ENCODE data around the gene CAMTA1. TPM values are rescaled to one million over a fixed set of nuclear protein-coding genes. Genes with fewer than 3 reads are reported as not detected.

The CAMTA1 gene
- total RNA-seq, 1 experiment from 2014 or later: 82.2 TPM

DNA sequence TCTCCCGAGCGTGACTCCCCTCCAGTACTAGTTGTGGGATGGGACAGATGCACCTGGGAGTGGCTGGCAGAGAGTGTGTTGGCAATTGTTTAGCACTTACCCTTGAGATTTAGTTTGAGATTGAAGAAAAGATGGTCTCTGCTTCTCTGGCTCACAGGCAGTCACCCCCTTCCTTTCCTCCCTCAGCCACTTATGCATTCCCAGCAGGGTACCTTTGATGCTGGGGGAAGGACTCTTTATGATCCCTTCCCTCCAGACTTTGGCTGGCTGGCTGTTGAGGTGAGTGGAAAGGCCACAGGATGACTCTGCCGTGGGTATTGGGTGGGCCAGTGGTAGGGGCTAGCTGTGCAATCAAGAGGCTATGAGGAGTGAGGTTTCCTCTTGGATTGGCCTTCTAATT is 236.8 kb downstream of the CAMTA1 start:
- H3K4me3 ChIP-seq (ENCODE audit: low read depth in 2 of 2, low read length in 2 of 2): no peak overlapping the region
- H3K4me1 ChIP-seq (ENCODE audit: control insufficient read depth, insufficient read depth, low read length): no peaks in the 10 kb centered on the region
- intact Hi-C loops (cut with micrococcal nuclease; ENCODE audit: unreplicated experiment): no loop called here
- ATAC-seq (no peak), DNase-seq (ENCODE audit: low read depth, low spot score) (no peak)
- ChIA-PET CTCF (no interaction called here), POLR2A (no interaction called here)
- in situ Hi-C loops (cut with HindIII; ENCODE audit: low pct_unique_long_range_greater_than_20kb, low sequenced_read_pairs): no loop called here
- peaks cover 5% of the 10 kb centered on the region; the same call in 1 of the 2 replicates for H3K27me3 ChIP-seq (ENCODE audit: control insufficient read depth, insufficient read depth, low read length)
- H3K36me3 ChIP-seq (ENCODE audit: control insufficient read depth, insufficient read depth, low read length): no peaks in the 10 kb centered on the region
- H3K27ac ChIP-seq (ENCODE audit: low read length): no peak overlapping the region
- TF ChIP-seq, protein P1, sequence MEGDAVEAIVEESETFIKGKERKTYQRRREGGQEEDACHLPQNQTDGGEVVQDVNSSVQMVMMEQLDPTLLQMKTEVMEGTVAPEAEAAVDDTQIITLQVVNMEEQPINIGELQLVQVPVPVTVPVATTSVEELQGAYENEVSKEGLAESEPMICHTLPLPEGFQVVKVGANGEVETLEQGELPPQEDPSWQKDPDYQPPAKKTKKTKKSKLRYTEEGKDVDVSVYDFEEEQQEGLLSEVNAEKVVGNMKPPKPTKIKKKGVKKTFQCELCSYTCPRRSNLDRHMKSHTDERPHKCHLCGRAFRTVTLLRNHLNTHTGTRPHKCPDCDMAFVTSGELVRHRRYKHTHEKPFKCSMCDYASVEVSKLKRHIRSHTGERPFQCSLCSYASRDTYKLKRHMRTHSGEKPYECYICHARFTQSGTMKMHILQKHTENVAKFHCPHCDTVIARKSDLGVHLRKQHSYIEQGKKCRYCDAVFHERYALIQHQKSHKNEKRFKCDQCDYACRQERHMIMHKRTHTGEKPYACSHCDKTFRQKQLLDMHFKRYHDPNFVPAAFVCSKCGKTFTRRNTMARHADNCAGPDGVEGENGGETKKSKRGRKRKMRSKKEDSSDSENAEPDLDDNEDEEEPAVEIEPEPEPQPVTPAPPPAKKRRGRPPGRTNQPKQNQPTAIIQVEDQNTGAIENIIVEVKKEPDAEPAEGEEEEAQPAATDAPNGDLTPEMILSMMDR (IDR thresholded peaks at IDR 0.05): no peak
- TF ChIP-seq TCF7L2 (IDR thresholded peaks at IDR 0.05; ENCODE audit: low read depth, low read length) (no peak), POLR2AphosphoS5 (IDR thresholded peaks at IDR 0.05; ENCODE audit: low read depth, low read length) (no peak), SIN3A (IDR thresholded peaks at IDR 0.05; ENCODE audit: borderline replicate concordance, insufficient read depth, low read depth, low read length) (no peak)
- TF ChIP-seq, protein P2, sequence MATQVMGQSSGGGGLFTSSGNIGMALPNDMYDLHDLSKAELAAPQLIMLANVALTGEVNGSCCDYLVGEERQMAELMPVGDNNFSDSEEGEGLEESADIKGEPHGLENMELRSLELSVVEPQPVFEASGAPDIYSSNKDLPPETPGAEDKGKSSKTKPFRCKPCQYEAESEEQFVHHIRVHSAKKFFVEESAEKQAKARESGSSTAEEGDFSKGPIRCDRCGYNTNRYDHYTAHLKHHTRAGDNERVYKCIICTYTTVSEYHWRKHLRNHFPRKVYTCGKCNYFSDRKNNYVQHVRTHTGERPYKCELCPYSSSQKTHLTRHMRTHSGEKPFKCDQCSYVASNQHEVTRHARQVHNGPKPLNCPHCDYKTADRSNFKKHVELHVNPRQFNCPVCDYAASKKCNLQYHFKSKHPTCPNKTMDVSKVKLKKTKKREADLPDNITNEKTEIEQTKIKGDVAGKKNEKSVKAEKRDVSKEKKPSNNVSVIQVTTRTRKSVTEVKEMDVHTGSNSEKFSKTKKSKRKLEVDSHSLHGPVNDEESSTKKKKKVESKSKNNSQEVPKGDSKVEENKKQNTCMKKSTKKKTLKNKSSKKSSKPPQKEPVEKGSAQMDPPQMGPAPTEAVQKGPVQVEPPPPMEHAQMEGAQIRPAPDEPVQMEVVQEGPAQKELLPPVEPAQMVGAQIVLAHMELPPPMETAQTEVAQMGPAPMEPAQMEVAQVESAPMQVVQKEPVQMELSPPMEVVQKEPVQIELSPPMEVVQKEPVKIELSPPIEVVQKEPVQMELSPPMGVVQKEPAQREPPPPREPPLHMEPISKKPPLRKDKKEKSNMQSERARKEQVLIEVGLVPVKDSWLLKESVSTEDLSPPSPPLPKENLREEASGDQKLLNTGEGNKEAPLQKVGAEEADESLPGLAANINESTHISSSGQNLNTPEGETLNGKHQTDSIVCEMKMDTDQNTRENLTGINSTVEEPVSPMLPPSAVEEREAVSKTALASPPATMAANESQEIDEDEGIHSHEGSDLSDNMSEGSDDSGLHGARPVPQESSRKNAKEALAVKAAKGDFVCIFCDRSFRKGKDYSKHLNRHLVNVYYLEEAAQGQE (IDR thresholded peaks at IDR 0.05; ENCODE audit: insufficient read depth in 1 of 2, low read depth in 2 of 2, low read length in 1 of 2): no peak
- no peaks in the 10 kb centered on the region for H3K9me3 ChIP-seq (ENCODE audit: control insufficient read depth, insufficient read depth, low read depth, low read length)
- no TSS peak for BruUV-seq (replicated peaks)

DNA sequence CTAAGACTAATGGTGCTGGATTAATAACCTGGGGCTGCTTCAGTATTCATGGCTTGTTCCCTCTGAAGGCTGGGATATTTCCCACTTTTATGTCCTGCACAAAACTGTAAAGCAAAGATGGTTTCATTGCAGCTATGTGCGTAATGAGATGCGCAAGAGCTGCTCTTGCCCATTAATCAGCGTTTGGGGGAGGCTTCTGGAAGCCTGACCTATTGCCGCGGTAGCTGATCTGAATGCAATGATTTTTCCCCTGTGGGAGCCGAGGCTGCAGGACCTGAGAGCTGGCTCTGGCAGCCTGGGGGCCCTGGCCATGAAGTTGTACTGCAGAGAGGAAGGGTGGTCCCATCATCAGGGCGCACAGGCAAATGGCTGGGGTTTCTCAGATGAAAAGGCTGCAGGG is 239.8 kb downstream of the CAMTA1 start:
- TF ChIP-seq, protein P2 (IDR thresholded peaks at IDR 0.05; ENCODE audit: insufficient read depth in 1 of 2, low read depth in 2 of 2, low read length in 1 of 2): no peak
- TF ChIP-seq, protein P1 (IDR thresholded peaks at IDR 0.05): no peak
- TF ChIP-seq TCF7L2 (IDR thresholded peaks at IDR 0.05; ENCODE audit: low read depth, low read length) (no peak), SIN3A (IDR thresholded peaks at IDR 0.05; ENCODE audit: borderline replicate concordance, insufficient read depth, low read depth, low read length) (no peak), POLR2AphosphoS5 (IDR thresholded peaks at IDR 0.05; ENCODE audit: low read depth, low read length) (no peak)
- DNase-seq (ENCODE audit: low read depth, low spot score) (no peak), ATAC-seq (no peak)
- H3K27ac ChIP-seq (ENCODE audit: low read length): no peak overlapping the region
- no peaks in the 10 kb centered on the region for H3K9me3 ChIP-seq (ENCODE audit: control insufficient read depth, insufficient read depth, low read depth, low read length)
- ChIA-PET POLR2A (interaction anchor here (0.6 kb wide), 1 partner anchor 993 kb away, joined by 12 read pairs; no protein-coding TSS in a partner anchor), CTCF (no interaction called here)
- intact Hi-C loops (cut with micrococcal nuclease; ENCODE audit: unreplicated experiment): no loop called here
- no peaks in the 10 kb centered on the region for H3K4me1 ChIP-seq (ENCODE audit: control insufficient read depth, insufficient read depth, low read length)
- H3K36me3 ChIP-seq (ENCODE audit: control insufficient read depth, insufficient read depth, low read length): no peaks in the 10 kb centered on the region
- BruUV-seq (replicated peaks): no TSS peak
- in situ Hi-C loops (cut with HindIII; ENCODE audit: low pct_unique_long_range_greater_than_20kb, low sequenced_read_pairs): no loop called here
- peaks cover 5% of the 10 kb centered on the region; the same call in 1 of the 2 replicates for H3K27me3 ChIP-seq (ENCODE audit: control insufficient read depth, insufficient read depth, low read length)
- H3K4me3 ChIP-seq (ENCODE audit: low read depth in 2 of 2, low read length in 2 of 2): no peak overlapping the region
